Right atrium auricular region (tissue), 2 donors: ENCODE results near the gene MNT. TPM values are rescaled to one million over a fixed set of nuclear protein-coding genes. Genes with fewer than 3 reads are reported as not detected.

Experiments
- DNase-seq: peaks from one replicate; pipeline ENCODE4 v3.0.0-alpha.2; 2019; ENCODE audit warnings: low spot score
- H3K27ac ChIP-seq, 2 donors: fragments of 200-600 bp; sonication (generic); 1 replicate in 1 of 2; 2 replicates in 1 of 2; pipeline ENCODE4 v1.5.1; 2016 to 2019
- H3K27me3 ChIP-seq, 2 donors: fragments of 200-600 bp; sonication (generic); one replicate each; pipeline versions ENCODE4 v1.5.1 to v1.6.0; 2017 to 2019
- H3K36me3 ChIP-seq: fragments of 200-600 bp; sonication (generic); one replicate; pipeline ENCODE4 v1.5.1; 2016
- H3K4me1 ChIP-seq, 2 donors: fragments of 200-600 bp; sonication (generic); one replicate each; pipeline versions ENCODE4 v1.5.1 to v1.6.0; 2017 to 2019
- H3K4me3 ChIP-seq, 2 donors: fragments of 200-600 bp; sonication (generic); 1 replicate in 1 of 2; 2 replicates in 1 of 2; pipeline ENCODE4 v1.5.1; 2017 to 2019; ENCODE audit warnings: mild to moderate bottlenecking in 1 of 2, moderate library complexity in 1 of 2
- H3K9me3 ChIP-seq, 2 donors: fragments of 200-600 bp; sonication (generic); one replicate each; pipeline ENCODE4 v1.5.1; 2019
- CTCF ChIP-seq, 2 donors: fragments of 200-600 bp; sonication (generic); IDR thresholded peaks; one replicate each; pipeline ENCODE4 v1.5.1; 2019; ENCODE audit warnings: antibody characterized with exemption in 2 of 2
- total RNA-seq, 2 donors: library from RNA; depleted of rRNA; stranded (reverse); fragments of >200 nt; gene quantifications; one replicate each; pipeline ENCODE4 v1.1.0, GENCODE V29; 2016

The MNT gene
- total RNA-seq, 2 donors from 2014 or later: 3.7 to 7.7 TPM

DNA sequence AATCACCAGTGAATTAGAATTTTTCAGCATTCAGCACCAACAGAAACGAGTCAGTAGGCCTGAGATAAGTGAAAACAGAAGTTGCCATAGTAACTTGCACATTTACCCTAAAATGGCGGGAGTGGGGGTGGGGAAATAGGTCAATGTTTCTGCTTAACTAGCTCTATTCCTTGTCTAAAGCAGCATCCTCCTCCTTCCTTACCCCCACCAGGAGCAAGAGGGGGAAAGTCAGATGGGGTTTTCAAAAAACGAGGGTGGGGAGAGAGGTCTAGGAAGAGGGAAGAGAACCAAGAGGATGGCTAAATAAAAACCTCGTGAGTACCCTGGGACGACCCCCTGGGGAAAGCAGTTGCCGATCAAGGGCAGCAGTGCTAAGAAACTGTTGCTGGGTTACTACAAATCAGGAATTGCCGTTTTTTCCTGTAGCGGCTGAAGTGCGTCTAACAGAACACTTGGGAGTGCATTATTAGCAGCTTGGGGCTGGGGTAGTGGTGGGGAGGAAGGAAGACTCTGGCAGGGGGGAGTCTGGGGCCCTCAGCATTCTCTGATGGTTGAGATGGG is 34.4 kb upstream of the MNT start:
- Histone ChIP-seq H3K27ac (no peak overlapping the region), H3K4me3 (no peak overlapping the region), H3K27me3 (no peaks in the 10 kb centered on the region), H3K36me3 (peaks cover 46% of the 10 kb centered on the region), H3K9me3 (no peaks in the 10 kb centered on the region), H3K4me1 (no peaks in the 10 kb centered on the region)
- no peak for DNase-seq
- TF ChIP-seq CTCF (IDR thresholded peaks at IDR 0.05): no peak

GRCh38 chr17:2433696-2434095 is 32.8 kb upstream of the MNT start:
- H3K36me3 ChIP-seq: peaks cover 38% of the 10 kb centered on the region

GRCh38 chr17:2427910-2428309 is 27.1 kb upstream of the MNT start:
- no peak for TF ChIP-seq CTCF (IDR thresholded peaks at IDR 0.05)
- DNase-seq: no peak
- H3K4me3 ChIP-seq: no peak overlapping the region
- H3K9me3 ChIP-seq: no peaks in the 10 kb centered on the region
- H3K27ac ChIP-seq: no peak overlapping the region
- H3K27me3 ChIP-seq: no peaks in the 10 kb centered on the region
- H3K36me3 ChIP-seq: peaks cover 3% of the 10 kb centered on the region
- H3K4me1 ChIP-seq: no peaks in the 10 kb centered on the region

More at GRCh38 chr17:2433696-2434095, 32.8 kb upstream of the MNT start:
- Histone ChIP-seq H3K4me3 (no peak overlapping the region), H3K27me3 (no peaks in the 10 kb centered on the region), H3K27ac (no peak overlapping the region), H3K9me3 (no peaks in the 10 kb centered on the region), H3K4me1 (no peaks in the 10 kb centered on the region)
- no peak for TF ChIP-seq CTCF (IDR thresholded peaks at IDR 0.05)
- DNase-seq: no peak

DNA sequence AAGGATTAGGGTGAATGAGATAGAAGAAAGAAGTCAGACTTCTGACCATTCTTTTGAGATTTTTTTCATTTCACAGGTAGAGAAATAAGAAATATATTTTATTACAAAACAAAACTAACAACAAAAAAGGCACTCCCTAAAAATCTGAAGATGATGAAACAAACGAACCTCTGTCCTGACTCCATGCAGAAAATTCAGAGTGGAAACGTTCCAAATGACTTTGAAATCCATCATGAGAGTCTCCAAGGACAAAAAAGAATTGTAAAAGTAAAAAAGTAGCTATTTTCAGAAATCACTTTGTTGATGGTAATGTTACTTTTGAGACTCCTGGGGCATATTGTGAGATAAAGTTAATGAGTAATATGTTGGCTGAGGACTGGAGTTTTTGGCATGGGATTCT is 26.4 kb upstream of the MNT start:
- no peaks in the 10 kb centered on the region for H3K4me1 ChIP-seq
- no peaks in the 10 kb centered on the region for H3K27me3 ChIP-seq
- H3K27ac ChIP-seq: no peak overlapping the region
- no peak overlapping the region for H3K4me3 ChIP-seq
- DNase-seq: no peak
- TF ChIP-seq CTCF (IDR thresholded peaks at IDR 0.05): no peak
- H3K36me3 ChIP-seq: no peaks in the 10 kb centered on the region
- no peaks in the 10 kb centered on the region for H3K9me3 ChIP-seq

GRCh38 chr17:2423271-2423670 is 22.4 kb upstream of the MNT start:
- Histone ChIP-seq H3K27ac (no peak overlapping the region), H3K36me3 (peaks cover 14% of the 10 kb centered on the region), H3K4me3 (no peak overlapping the region), H3K9me3 (no peaks in the 10 kb centered on the region), H3K4me1 (peaks cover 0 to 17% of the 10 kb centered on the region in 2 donors), H3K27me3 (no peaks in the 10 kb centered on the region)
- TF ChIP-seq CTCF (IDR thresholded peaks at IDR 0.05): no peak
- DNase-seq: no peak
